CD4-positive, alpha-beta memory T cell (primary cell): ENCODE measurements around the gene LPP. TPM values are rescaled to one million over a fixed set of nuclear protein-coding genes. Genes with fewer than 3 reads are reported as not detected.

ENCODE experiments used
- CTCF ChIA-PET: fragments of 350-600 bp; sonication (Branson Sonifier 250); formaldehyde crosslinking; loops from one replicate; lab custom pipeline; 2021; ENCODE audit warnings: inconsistent platforms; ENCODE audit not compliant: partially characterized antibody; lab: Charles Lee
- POLR2A ChIA-PET: fragments of 350-600 bp; sonication (Branson Sonifier 250); formaldehyde crosslinking; loops from one replicate; lab custom pipeline; 2021; ENCODE audit not compliant: partially characterized antibody; lab: Charles Lee
- DNase-seq, 5 donors: peaks; one replicate each; pipeline versions ENCODE4 v3.0.0 to v3.0.0-alpha.2; 2020 to 2022; ENCODE audit warnings: mixed read lengths in 1 of 5
- H3K27ac ChIP-seq: one replicate; pipeline ENCODE4 v1.7.0; 2013; ENCODE audit warnings: low read depth, low read length
- H3K27me3 ChIP-seq: 2 replicates; pipeline ENCODE4 v1.7.0; 2013; ENCODE audit warnings: mild to moderate bottlenecking, low read length, moderate library complexity; ENCODE audit not compliant: insufficient read depth
- H3K36me3 ChIP-seq: 2 replicates; pipeline ENCODE4 v1.7.0; 2013; ENCODE audit warnings: mild to moderate bottlenecking, low read length, moderate library complexity; ENCODE audit not compliant: insufficient read depth
- H3K4me1 ChIP-seq: 2 replicates; pipeline ENCODE4 v1.7.0; 2013; ENCODE audit warnings: mild to moderate bottlenecking, low read length, moderate library complexity; ENCODE audit not compliant: insufficient read depth
- H3K4me3 ChIP-seq, 2 donors: one replicate each; pipeline ENCODE4 v1.7.0; 2013; ENCODE audit warnings: low read length in 2 of 2, mild to moderate bottlenecking in 1 of 2
- H3K9me3 ChIP-seq, 2 donors: one replicate each; pipeline ENCODE4 v1.7.0; 2013; ENCODE audit warnings: low read length in 2 of 2, control low read depth in 1 of 2; ENCODE audit not compliant: control insufficient read depth in 1 of 2
- H3K27ac Mint-ChIP-seq, 7 donors: one replicate each; pipeline ENCODE4 v1.8.0; 2020 to 2021; ENCODE audit warnings: mixed read lengths in 7 of 7, mild to moderate bottlenecking in 6 of 7, inconsistent platforms in 3 of 7, moderate library complexity in 3 of 7
- H3K27me3 Mint-ChIP-seq, 2 donors: one replicate each; pipeline ENCODE4 v1.8.0; 2020 to 2021; ENCODE audit warnings: mixed read lengths in 2 of 2
- H3K36me3 Mint-ChIP-seq, 2 donors: one replicate each; pipeline ENCODE4 v1.8.0; 2020 to 2021; ENCODE audit warnings: mixed read lengths in 2 of 2, inconsistent platforms in 1 of 2, mild to moderate bottlenecking in 1 of 2
- H3K4me1 Mint-ChIP-seq, 4 donors: one replicate each; pipeline ENCODE4 v1.8.0; 2020 to 2021; ENCODE audit warnings: mixed read lengths in 4 of 4, mild to moderate bottlenecking in 1 of 4
- H3K4me3 Mint-ChIP-seq, 8 donors: one replicate each; pipeline ENCODE4 v1.8.0; 2020 to 2021; ENCODE audit warnings: mixed read lengths in 8 of 8, mild to moderate bottlenecking in 7 of 8, moderate library complexity in 6 of 8, inconsistent platforms in 3 of 8
- H3K9me3 Mint-ChIP-seq, 8 donors: one replicate each; pipeline ENCODE4 v1.8.0; 2020 to 2021; ENCODE audit warnings: mixed read lengths in 8 of 8, mild to moderate bottlenecking in 5 of 8, inconsistent platforms in 3 of 8, moderate library complexity in 1 of 8
- intact Hi-C: fragments of 100-400 bp; cut with micrococcal nuclease; formaldehyde crosslinking; loops from one replicate; pipeline ENCODE4 v1.15.1; 2023
- polyA plus RNA-seq, 2 donors: library from polyadenylated mRNA; unstranded; fragments of 300-500 nt; fragmentation: Illumina TruSeq; gene quantifications; one replicate each; pipeline ENCODE4 v1.2.3, GENCODE V29; 2021
- total RNA-seq, 2 experiments: library from RNA; stranded (reverse); gene quantifications; one replicate each; pipeline ENCODE4 v1.2.3, GENCODE V29; 2021

Gene LPP
- total and polyA plus RNA-seq, 4 experiments from 2014 or later, result 10.4 to 27.2 (median 24.7) TPM

DNA sequence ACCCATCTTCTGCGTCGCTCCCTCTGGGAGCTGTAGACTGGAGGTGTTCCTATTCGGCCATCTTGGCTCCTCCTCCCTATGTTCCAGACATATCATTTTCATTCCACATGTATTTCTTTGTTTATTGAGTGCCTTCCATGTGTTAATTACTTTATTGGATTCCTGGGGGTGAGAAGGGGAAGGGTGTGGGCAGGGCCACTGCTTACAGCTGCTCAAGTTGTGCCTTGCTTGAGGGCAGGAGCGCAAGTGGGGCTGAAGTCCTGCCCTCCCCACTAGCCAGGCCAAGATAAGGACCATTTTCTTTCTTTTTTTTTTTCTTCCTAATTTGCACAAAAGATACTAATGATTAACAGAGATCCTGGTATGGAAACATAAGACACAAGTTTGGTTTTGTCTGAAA, 224.8 kb downstream of the LPP start:
- H3K36me3 ChIP-seq, result no peaks in the 10 kb centered on the region
- H3K27me3 ChIP-seq, result no peaks in the 10 kb centered on the region
- Mint-ChIP-seq H3K27me3 (no peaks in the 10 kb centered on the region), H3K27ac (no peak overlapping the region), H3K9me3 (peaks cover 0 to 5% (median 0%) of the 10 kb centered on the region in 8 donors), H3K36me3 (peaks cover 1 to 21% of the 10 kb centered on the region in 2 donors), H3K4me1 (peaks cover 0 to 9% (median 4%) of the 10 kb centered on the region in 4 donors), H3K4me3 (no peak overlapping the region)
- DNase-seq, result no peak
- H3K9me3 ChIP-seq, result no peaks in the 10 kb centered on the region
- H3K4me3 ChIP-seq, result no peak overlapping the region
- no peak overlapping the region for H3K27ac ChIP-seq
- CTCF ChIA-PET, result no interaction called here
- POLR2A ChIA-PET, result no interaction called here
- H3K4me1 ChIP-seq, result no peaks in the 10 kb centered on the region
- intact Hi-C loops, result no loop called here

DNA sequence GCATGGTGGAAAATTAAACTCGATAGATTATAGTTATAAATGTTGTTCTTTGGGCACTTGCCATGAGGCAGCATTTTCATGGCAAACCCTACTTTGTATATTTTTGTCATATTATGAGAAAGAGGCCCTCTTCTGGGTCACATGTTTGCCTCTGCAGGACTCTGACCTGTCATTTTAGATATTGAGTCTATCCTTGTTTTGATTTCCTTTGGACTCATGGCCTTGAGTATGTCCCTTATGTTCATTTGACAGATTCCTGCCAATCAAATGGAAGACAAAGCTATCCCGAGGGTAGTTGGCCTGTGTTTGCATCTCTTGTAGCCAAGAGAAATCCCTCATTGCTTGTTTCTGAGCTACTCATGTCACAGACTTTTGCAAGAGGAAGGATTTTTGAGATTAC, 226.3 kb downstream of the LPP start:
- Mint-ChIP-seq H3K27ac (no peak overlapping the region), H3K9me3 (peaks cover 0 to 5% (median 0%) of the 10 kb centered on the region in 8 donors)

DNA sequence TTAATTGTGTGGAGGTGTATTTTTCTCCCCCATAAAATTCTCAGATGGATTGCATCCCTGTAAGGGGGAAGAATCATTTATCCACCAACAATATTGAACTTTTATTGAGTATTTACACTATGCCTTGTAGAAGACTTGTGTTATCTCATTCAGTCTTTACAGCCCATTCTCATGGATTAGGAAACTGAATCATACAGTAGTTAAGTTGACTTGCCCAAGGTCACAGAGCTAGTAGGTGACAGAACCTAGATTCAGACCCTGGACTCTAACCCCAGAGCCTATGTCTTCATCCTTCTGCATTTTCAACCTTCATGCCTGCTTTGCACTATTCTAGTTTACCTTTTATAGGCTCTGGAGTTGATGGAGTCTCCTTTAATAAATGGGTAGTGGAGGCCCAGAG, 226.8 kb downstream of the LPP start:
- no peaks in the 10 kb centered on the region for H3K27me3 Mint-ChIP-seq
- H3K27ac ChIP-seq, result no peak overlapping the region
- DNase-seq, result no peak
- H3K4me3 Mint-ChIP-seq, result no peak overlapping the region
- H3K9me3 ChIP-seq, result no peaks in the 10 kb centered on the region
- no peaks in the 10 kb centered on the region for H3K4me1 ChIP-seq
- no peak overlapping the region for H3K27ac Mint-ChIP-seq
- H3K4me3 ChIP-seq, result no peak overlapping the region
- no peaks in the 10 kb centered on the region for H3K27me3 ChIP-seq
- no peaks in the 10 kb centered on the region for H3K36me3 ChIP-seq
- ChIA-PET POLR2A (no interaction called here), CTCF (no interaction called here)
- intact Hi-C loops, result no loop called here
- H3K9me3 Mint-ChIP-seq, result peaks cover 0 to 5% (median 0%) of the 10 kb centered on the region in 8 donors
- peaks cover 1 to 28% of the 10 kb centered on the region in 2 donors for H3K36me3 Mint-ChIP-seq
- H3K4me1 Mint-ChIP-seq, result peaks cover 0 to 11% (median 6%) of the 10 kb centered on the region in 4 donors

More for the DNA sequence above, 226.3 kb downstream of the LPP start:
- H3K27me3 ChIP-seq, result no peaks in the 10 kb centered on the region
- intact Hi-C loops, result no loop called here
- Mint-ChIP-seq H3K4me3 (no peak overlapping the region), H3K36me3 (peaks cover 1 to 26% of the 10 kb centered on the region in 2 donors), H3K4me1 (peaks cover 0 to 11% (median 6%) of the 10 kb centered on the region in 4 donors), H3K27me3 (no peaks in the 10 kb centered on the region)
- H3K36me3 ChIP-seq, result no peaks in the 10 kb centered on the region
- DNase-seq, result no peak
- no peak overlapping the region for H3K27ac ChIP-seq
- H3K4me1 ChIP-seq, result no peaks in the 10 kb centered on the region
- H3K9me3 ChIP-seq, result no peaks in the 10 kb centered on the region
- no peak overlapping the region for H3K4me3 ChIP-seq
- POLR2A ChIA-PET, result no interaction called here
- CTCF ChIA-PET, result no interaction called here

DNA sequence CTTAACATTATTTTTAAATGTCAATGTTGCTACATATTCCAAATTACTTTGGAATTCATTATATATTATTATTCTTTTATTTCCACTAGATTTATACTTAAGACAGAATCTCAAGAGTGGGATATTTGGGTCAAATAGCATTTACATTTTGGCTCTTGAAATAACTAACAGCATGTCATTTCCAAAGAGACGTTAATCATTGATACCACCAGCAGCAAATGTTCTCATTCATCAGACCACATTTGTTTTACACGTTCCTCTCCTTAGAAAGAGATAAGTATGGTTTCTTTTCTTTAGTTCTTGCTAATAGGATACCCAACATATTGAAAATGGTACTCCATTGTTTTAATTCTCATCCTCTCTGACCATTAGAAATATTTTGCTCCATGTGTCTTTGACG, 229.8 kb downstream of the LPP start:
- ChIA-PET POLR2A (no interaction called here), CTCF (no interaction called here)
- intact Hi-C loops, result no loop called here

DNA sequence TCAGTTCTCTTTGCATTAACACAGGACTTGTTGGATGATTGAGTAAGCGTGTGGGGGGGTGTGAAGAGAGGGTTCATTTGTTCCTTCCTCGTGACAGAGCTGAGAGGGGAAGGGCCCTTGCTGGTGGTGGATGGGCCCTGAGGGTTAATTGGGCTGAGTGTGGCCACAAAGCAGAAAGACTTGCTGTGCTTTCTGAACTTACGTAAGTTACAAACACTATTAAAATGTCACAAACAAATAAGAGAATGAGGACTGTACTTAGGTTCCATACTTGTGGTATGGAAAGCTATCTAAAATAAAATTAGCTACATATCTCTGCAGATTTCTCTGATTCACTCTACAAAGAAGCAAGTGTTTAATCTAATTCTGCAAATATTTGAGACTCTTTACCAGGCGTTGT, 231.3 kb downstream of the LPP start:
- H3K27ac Mint-ChIP-seq, result no peak overlapping the region

More for the DNA sequence above, 229.8 kb downstream of the LPP start:
- DNase-seq, result no peak
- Mint-ChIP-seq H3K9me3 (no peaks in the 10 kb centered on the region), H3K27me3 (no peaks in the 10 kb centered on the region), H3K36me3 (peaks cover 0 to 30% of the 10 kb centered on the region in 2 donors), H3K4me1 (peaks cover 5 to 14% (median 9%) of the 10 kb centered on the region in 4 donors), H3K4me3 (no peak overlapping the region), H3K27ac (no peak overlapping the region)
- no peaks in the 10 kb centered on the region for H3K9me3 ChIP-seq
- H3K27ac ChIP-seq, result no peak overlapping the region
- no peaks in the 10 kb centered on the region for H3K27me3 ChIP-seq
- H3K4me3 ChIP-seq, result no peak overlapping the region
- H3K36me3 ChIP-seq, result no peaks in the 10 kb centered on the region
- H3K4me1 ChIP-seq, result no peaks in the 10 kb centered on the region

DNA sequence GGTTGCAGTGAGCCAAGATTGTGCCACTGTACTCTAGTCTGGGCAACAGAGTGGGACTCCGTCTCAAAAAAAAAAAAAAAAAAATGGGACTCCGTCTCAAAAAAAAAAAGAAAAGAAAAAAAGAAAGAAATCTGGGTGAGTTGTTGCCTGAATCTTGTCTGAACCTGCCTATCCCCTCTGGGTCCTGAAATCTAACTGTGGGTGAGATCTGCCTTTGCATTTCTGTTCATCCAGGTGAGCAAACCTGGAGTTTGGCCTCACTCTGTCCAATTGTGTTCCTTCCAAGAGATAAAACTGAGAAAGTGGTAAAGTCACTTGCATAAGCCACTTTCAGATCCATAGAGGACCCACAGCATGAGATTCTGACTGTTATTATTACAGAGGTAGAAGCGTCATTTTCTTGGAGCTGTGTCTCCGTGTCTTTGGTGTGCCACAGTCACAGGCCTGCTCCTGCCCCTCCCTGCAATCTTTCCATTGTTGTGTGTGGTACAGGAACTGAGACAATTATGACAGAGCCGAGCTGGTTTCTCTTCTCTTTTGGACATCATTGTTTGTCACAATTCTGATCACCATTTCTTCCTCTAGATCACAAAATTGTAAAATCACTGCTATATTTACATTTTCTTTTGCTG, 235.9 kb downstream of the LPP start:
- H3K27me3 ChIP-seq, result no peaks in the 10 kb centered on the region
- peaks cover 6% of the 10 kb centered on the region for H3K4me1 ChIP-seq
- Mint-ChIP-seq H3K27me3 (no peaks in the 10 kb centered on the region), H3K4me1 (peaks cover 17 to 25% (median 18%) of the 10 kb centered on the region in 4 donors), H3K36me3 (peaks cover 0 to 16% of the 10 kb centered on the region in 2 donors), H3K9me3 (no peaks in the 10 kb centered on the region), H3K27ac (peak overlapping the region in 5 of 7 donors; percentile 9 to 83 (median 67)), H3K4me3 (peak overlapping the region in 3 of 8 donors; percentile 13 to 67 (median 19))
- no peak overlapping the region for H3K27ac ChIP-seq
- no peaks in the 10 kb centered on the region for H3K36me3 ChIP-seq
- H3K4me3 ChIP-seq, result no peak overlapping the region
- peak in 4 of 5 donors; percentile 5 to 49 (median 20) for DNase-seq
- CTCF ChIA-PET, result interaction anchor here (1.1 kb wide), 1 partner anchor 649 kb away, joined by 3 read pairs; no protein-coding TSS in a partner anchor
- POLR2A ChIA-PET, result interaction anchor here (1.2 kb wide), 1 partner anchor 645 kb away, joined by 3 read pairs; the partner anchor contains the start of gene BCL6
- H3K9me3 ChIP-seq, result no peaks in the 10 kb centered on the region
- intact Hi-C loops, result no loop called here

More for the DNA sequence above, 231.3 kb downstream of the LPP start:
- Mint-ChIP-seq H3K27me3 (no peaks in the 10 kb centered on the region), H3K4me1 (peaks cover 13 to 17% (median 16%) of the 10 kb centered on the region in 4 donors), H3K9me3 (no peaks in the 10 kb centered on the region), H3K4me3 (no peak overlapping the region), H3K36me3 (peaks cover 0 to 18% of the 10 kb centered on the region in 2 donors)
- no peak for DNase-seq
- H3K27me3 ChIP-seq, result no peaks in the 10 kb centered on the region
- intact Hi-C loops, result no loop called here
- no peak overlapping the region for H3K27ac ChIP-seq
- no peak overlapping the region for H3K4me3 ChIP-seq
- H3K36me3 ChIP-seq, result no peaks in the 10 kb centered on the region
- POLR2A ChIA-PET, result no interaction called here
- peaks cover 6% of the 10 kb centered on the region for H3K4me1 ChIP-seq
- CTCF ChIA-PET, result no interaction called here
- no peaks in the 10 kb centered on the region for H3K9me3 ChIP-seq

DNA sequence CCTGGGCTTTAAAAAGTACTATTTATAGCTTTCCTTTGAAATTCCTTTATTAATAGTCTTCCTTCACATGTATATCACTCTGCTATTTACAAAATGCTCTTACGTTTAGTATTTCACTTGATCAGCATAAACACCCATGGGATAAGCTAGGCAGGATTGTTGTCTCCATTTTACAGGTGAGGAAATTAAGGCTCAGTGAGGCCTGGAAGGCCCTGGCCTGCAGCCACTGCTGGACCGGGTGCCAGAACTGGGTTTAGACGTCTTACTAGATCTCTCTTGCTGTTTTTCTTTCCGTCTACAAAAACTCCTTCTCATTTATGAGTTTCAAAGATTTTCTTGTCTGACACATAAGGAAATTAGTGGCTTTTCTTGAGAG, 236.4 kb downstream of the LPP start:
- Mint-ChIP-seq H3K36me3 (peaks cover 0 to 16% of the 10 kb centered on the region in 2 donors), H3K4me1 (peaks cover 15 to 25% (median 18%) of the 10 kb centered on the region in 4 donors), H3K9me3 (no peaks in the 10 kb centered on the region), H3K27ac (peak overlapping the region in 4 of 7 donors; percentile 28 to 80 (median 58)), H3K27me3 (no peaks in the 10 kb centered on the region), H3K4me3 (peak overlapping the region in 4 of 8 donors; percentile 4 to 56 (median 33))
- DNase-seq, result no peak
- Histone ChIP-seq H3K27me3 (no peaks in the 10 kb centered on the region), H3K27ac (no peak overlapping the region), H3K9me3 (no peaks in the 10 kb centered on the region), H3K4me1 (peaks cover 6% of the 10 kb centered on the region), H3K4me3 (no peak overlapping the region), H3K36me3 (no peaks in the 10 kb centered on the region)
- intact Hi-C loops, result no loop called here
- CTCF ChIA-PET, result interaction anchor here (1.1 kb wide), 1 partner anchor 650 kb away, joined by 3 read pairs; no protein-coding TSS in a partner anchor
- POLR2A ChIA-PET, result interaction anchor here (1.2 kb wide), 1 partner anchor 645 kb away, joined by 3 read pairs; the partner anchor contains the start of gene BCL6
